Heart right ventricle (tissue), 16 donors: ENCODE data around the gene GABRB1. TPM values are rescaled to one million over a fixed set of nuclear protein-coding genes. Genes with fewer than 3 reads are reported as not detected.

Experiments
- ATAC-seq, 8 donors: fragments of 200-7000 bp; cut with Tn5 transposase; one replicate each; pipeline ENCODE4 v1.9.1; 2020; ENCODE audit warnings: mild to moderate bottlenecking in 8 of 8, moderate library complexity in 8 of 8, moderate number of reproducible peaks in 1 of 8
- DNase-seq, 2 donors: peaks; one replicate each; pipeline ENCODE4 v3.0.0-alpha.2; 2020
- H3K27ac ChIP-seq, 10 donors: fragments of 200-600 bp; sonication (generic) in 2 of 10; one replicate each; pipeline versions ENCODE4 v1.5.0 to v1.8.0; 2020 to 2022; ENCODE audit warnings: mild to moderate bottlenecking in 3 of 10
- H3K27me3 ChIP-seq, 7 donors: fragments of 200-600 bp; one replicate each; pipeline ENCODE4 v1.8.0; 2021 to 2022; ENCODE audit warnings: mild to moderate bottlenecking in 2 of 7
- H3K36me3 ChIP-seq, 9 donors: fragments of 200-600 bp; sonication (generic) in 1 of 9; one replicate each; pipeline versions ENCODE4 v1.5.0 to v1.8.0; 2020 to 2022; ENCODE audit warnings: mild to moderate bottlenecking in 2 of 9
- H3K4me1 ChIP-seq, 9 donors: fragments of 200-600 bp; sonication (generic) in 1 of 9; one replicate each; pipeline versions ENCODE4 v1.5.0 to v1.8.0; 2020 to 2022; ENCODE audit warnings: mild to moderate bottlenecking in 4 of 9
- H3K4me3 ChIP-seq, 10 donors: fragments of 200-600 bp; sonication (generic) in 2 of 10; one replicate each; pipeline versions ENCODE4 v1.5.0 to v1.8.0; 2020 to 2022; ENCODE audit warnings: mild to moderate bottlenecking in 7 of 10, moderate library complexity in 2 of 10
- H3K9me3 ChIP-seq, 11 donors: fragments of 200-600 bp in 10 of 11; sonication (generic) in 2 of 11; one replicate each; pipeline versions ENCODE4 v1.5.0 to v1.8.0; 2013 to 2022; ENCODE audit warnings: mild to moderate bottlenecking in 2 of 11, control low read depth in 1 of 11, moderate library complexity in 1 of 11
- WGBS, 2 donors: extraction: QIAGEN DNeasy Blood & Tissue Kit; methylation state at CpG; one replicate each; pipeline ENCODE4 v1.1.7; 2013; ENCODE audit warnings: inconsistent platforms in 1 of 2; 5-methylcytosine and 5-hydroxymethylcytosine counted together
- intact Hi-C, 10 donors: fragments of 100-400 bp; cut with DNase I; formaldehyde crosslinking; loops; one replicate each; pipeline versions ENCODE4 v1.11.1 to v1.14.2; 2022
- polyA plus RNA-seq, 2 donors: library from polyadenylated mRNA; stranded (reverse); fragments of 200-250 nt; gene quantifications; one replicate each; pipeline ENCODE4 v1.2.3, GENCODE V29; 2013
- total RNA-seq, 10 donors: library from RNA; stranded (reverse); fragmentation: NEBNext Ultra II Directional in 3 of 10; extraction: Animal tissue kit (Norgen Biotek cat#: 25700) in 3 of 10; gene quantifications; one replicate each; pipeline versions ENCODE4 v1.2.1 to v1.2.4, GENCODE V29; 2021 to 2023
- TF ChIP-seq, protein P1 (sequence below), 9 donors: fragments of 200-600 bp; sonication (generic) in 2 of 9; IDR thresholded peaks; one replicate each; pipeline versions ENCODE4 v1.5.0 to v1.8.0; 2021 to 2022; ENCODE audit warnings: antibody characterized with exemption in 9 of 9, mild to moderate bottlenecking in 5 of 9, moderate library complexity in 1 of 9
- donor health status: Arrhythmogenic right ventricular cardiomyopathy.
- donor health status: ischemic (EF 13 %, LVEDD 7.1; RV severe dilation, severe dysfunction).
- donor health status: healthy with polysubstance abuse.
- donor health status: DM: no; HTN: yes; CAD: no.
- donor health status: DM: no; HTN: no; CAD: no.
- donor health status: ischemic (EF 25% LVEDD 6.9; RV normal size, moderate dysfunction).
- donor health status: ischemic (EF 25% LVEDD 5.7; RV mildly dilated, moderate dysfunction).
- donor health status: healthy.
- donor health status: DM: yes; HTN: yes; CAD: no.
- donor health status: Ischemic cardiomyopathy.
- donor health status: ischemic (EF 35%, LVEDD 5.7; RV mildly dilated, moderate dysfunction).
- donor health status: nonischemic (EF 11% LVEDD 7.7; RV severe dilation, severe dysfunction).
- donor health status: DM: yes; HTN: yes; CAD: no.
- donor health status: PGD.
- donor health status: ischemic (EF 29% LVEDD 5.4; RV normal size, mild dysfunction).
- donor health status: nonischemic (EF 23%, LVEDD 6.1; RV moderate dilation, normal function).

Gene GABRB1
- total and polyA plus RNA-seq, 12 donors: 0.51 to 9.9 (median 6.2) TPM

- 3% methylated on average over 46 to 47 of the region's 47 CpGs for WGBS, 2 donors
- intact Hi-C loops: loop anchor here in 8 of 10 donors (1.0 to 10.0 kb wide), 9 partner anchors 98 to 352 kb away; no protein-coding TSS in a partner anchor
- Histone ChIP-seq H3K4me3 (peak overlapping the region; percentile 9 to 60 (median 53)), H3K9me3 (no peaks in the 10 kb centered on the region), H3K27ac (peak overlapping the region in 6 of 10 donors; percentile 5 to 80 (median 75)), H3K36me3 (no peaks in the 10 kb centered on the region), H3K4me1 (peaks cover 0 to 15% (median 0%) of the 10 kb centered on the region in 9 donors), H3K27me3 (peaks cover 0 to 59% (median 15%) of the 10 kb centered on the region in 7 donors)
- peak; percentile 59 to 60 for DNase-seq
- peak; percentile 83 to 98 (median 96) for ATAC-seq
- TF ChIP-seq, protein P1, sequence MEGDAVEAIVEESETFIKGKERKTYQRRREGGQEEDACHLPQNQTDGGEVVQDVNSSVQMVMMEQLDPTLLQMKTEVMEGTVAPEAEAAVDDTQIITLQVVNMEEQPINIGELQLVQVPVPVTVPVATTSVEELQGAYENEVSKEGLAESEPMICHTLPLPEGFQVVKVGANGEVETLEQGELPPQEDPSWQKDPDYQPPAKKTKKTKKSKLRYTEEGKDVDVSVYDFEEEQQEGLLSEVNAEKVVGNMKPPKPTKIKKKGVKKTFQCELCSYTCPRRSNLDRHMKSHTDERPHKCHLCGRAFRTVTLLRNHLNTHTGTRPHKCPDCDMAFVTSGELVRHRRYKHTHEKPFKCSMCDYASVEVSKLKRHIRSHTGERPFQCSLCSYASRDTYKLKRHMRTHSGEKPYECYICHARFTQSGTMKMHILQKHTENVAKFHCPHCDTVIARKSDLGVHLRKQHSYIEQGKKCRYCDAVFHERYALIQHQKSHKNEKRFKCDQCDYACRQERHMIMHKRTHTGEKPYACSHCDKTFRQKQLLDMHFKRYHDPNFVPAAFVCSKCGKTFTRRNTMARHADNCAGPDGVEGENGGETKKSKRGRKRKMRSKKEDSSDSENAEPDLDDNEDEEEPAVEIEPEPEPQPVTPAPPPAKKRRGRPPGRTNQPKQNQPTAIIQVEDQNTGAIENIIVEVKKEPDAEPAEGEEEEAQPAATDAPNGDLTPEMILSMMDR (IDR thresholded peaks at IDR 0.05): peak; percentile 39 to 77 (median 71)
These were observed 1.2 kb downstream of the GABRB1 start for GRCh38 chr4:47032405-47033106.

DNA sequence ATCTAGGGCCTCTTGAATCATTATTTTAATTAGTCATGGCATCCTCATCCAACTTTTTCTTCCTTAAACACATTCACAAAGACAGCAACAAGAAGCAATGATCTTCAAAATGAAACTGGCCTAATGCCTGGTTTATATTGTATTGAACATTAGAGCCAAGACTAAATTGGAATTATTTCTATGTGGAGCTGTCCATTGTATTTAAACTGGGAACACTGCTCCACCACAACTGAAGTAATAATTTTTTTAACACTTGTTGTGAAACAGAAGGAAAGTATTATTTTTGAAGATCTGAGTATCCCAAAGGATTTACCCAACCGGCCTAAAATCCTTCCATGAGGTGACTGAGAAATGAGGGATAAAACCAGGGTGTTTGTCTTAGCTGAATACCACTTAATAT is 6.9 kb downstream of the GABRB1 start:
- no peak overlapping the region for H3K4me3 ChIP-seq
- WGBS, 2 donors: 65 to 74% methylated on average over 1 of the region's 1 CpG
- H3K36me3 ChIP-seq: no peaks in the 10 kb centered on the region
- TF ChIP-seq, protein P1 (IDR thresholded peaks at IDR 0.05): no peak
- ATAC-seq (no peak), DNase-seq (no peak)
- intact Hi-C loops: loop anchor here in 7 of 10 donors (5.0 to 10.0 kb wide), 4 partner anchors 103 to 347 kb away; no protein-coding TSS in a partner anchor
- peaks cover 0 to under 1% (median 0%) of the 10 kb centered on the region in 9 donors for H3K4me1 ChIP-seq
- H3K9me3 ChIP-seq: no peaks in the 10 kb centered on the region
- H3K27ac ChIP-seq: no peak overlapping the region
- H3K27me3 ChIP-seq: peaks cover 0 to 23% (median 0%) of the 10 kb centered on the region in 7 donors

GRCh38 chr4:47040828-47041227 is 9.5 kb downstream of the GABRB1 start:
- Histone ChIP-seq H3K4me3 (no peak overlapping the region), H3K27ac (no peak overlapping the region), H3K4me1 (no peaks in the 10 kb centered on the region), H3K27me3 (peaks cover 0 to 3% (median 0%) of the 10 kb centered on the region in 7 donors), H3K36me3 (no peaks in the 10 kb centered on the region), H3K9me3 (no peaks in the 10 kb centered on the region)
- intact Hi-C loops: no loop called here
- 85 to 92% methylated on average over 3 of the region's 3 CpGs for WGBS, 2 donors
- TF ChIP-seq, protein P1 (IDR thresholded peaks at IDR 0.05): no peak
- ATAC-seq: no peak
- no peak for DNase-seq

DNA sequence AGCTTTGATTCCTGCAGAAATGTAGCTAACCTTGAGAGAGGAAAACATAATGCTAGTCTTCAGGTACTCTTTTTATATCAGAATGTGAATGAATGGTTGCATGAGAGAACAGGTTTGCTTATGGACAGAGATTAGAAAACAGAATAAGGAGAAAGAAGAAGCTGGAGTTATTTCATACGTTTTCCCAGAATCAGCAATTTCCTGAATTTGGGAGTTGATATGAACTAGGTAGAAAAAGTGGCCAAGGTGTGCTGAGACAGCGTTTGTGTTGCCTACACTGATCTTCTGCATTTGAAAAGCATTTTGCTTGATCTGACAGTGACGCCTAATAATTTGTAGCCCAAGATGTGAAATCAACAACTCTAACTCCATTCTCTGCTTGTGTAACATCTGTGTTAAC is 12.5 kb downstream of the GABRB1 start:
- no peaks in the 10 kb centered on the region for H3K27me3 ChIP-seq
- TF ChIP-seq, protein P1 (IDR thresholded peaks at IDR 0.05): no peak
- intact Hi-C loops: no loop called here
- H3K9me3 ChIP-seq: peaks cover 0 to 4% (median 0%) of the 10 kb centered on the region in 11 donors
- no peak for ATAC-seq
- no peak for DNase-seq
- no peak overlapping the region for H3K27ac ChIP-seq
- no peak overlapping the region for H3K4me3 ChIP-seq
- WGBS, 2 donors: 64 to 74% methylated on average over 3 of the region's 3 CpGs
- H3K4me1 ChIP-seq: peaks cover 0 to under 1% (median 0%) of the 10 kb centered on the region in 9 donors
- H3K36me3 ChIP-seq: no peaks in the 10 kb centered on the region
